KG1 (cell line): ENCODE measurements around the gene CCDC89.
"Not testable (repeated sequence)": the region's sequence is repeated elsewhere in the genome, so short reads cannot be mapped to it uniquely, and the experiment has no call there.

Experiments
- DNase-seq: peaks from one replicate; lab custom pipeline; 2025; lab: John Stamatoyannopoulos, UW

Gene CCDC89

GRCh38 chr11:85694385-85694980, 8.5 kb upstream of the CCDC89 start:
- no peak for DNase-seq

GRCh38 chr11:85685125-85685819, 723 bp downstream of the CCDC89 start:
- no peak for DNase-seq

GRCh38 chr11:85682330-85683305, 3.4 kb downstream of the CCDC89 start:
- no peak for DNase-seq

GRCh38 chr11:85680897-85681296, 5.1 kb downstream of the CCDC89 start:
- DNase-seq, result no peak

- DNase-seq, result no peak
Observed at GRCh38 chr11:85679576-85679975, 6.4 kb downstream of the CCDC89 start.

GRCh38 chr11:85673393-85673792, 12.6 kb downstream of the CCDC89 start:
- no peak for DNase-seq

- no peak for DNase-seq
Observed at GRCh38 chr11:85672105-85672902, 13.7 kb downstream of the CCDC89 start.

GRCh38 chr11:85670949-85671663, 14.9 kb downstream of the CCDC89 start:
- DNase-seq, result not testable (repeated sequence)

GRCh38 chr11:85668157-85668556, 17.8 kb downstream of the CCDC89 start:
- DNase-seq, result no peak

- DNase-seq, result no peak
Observed at GRCh38 chr11:85666687-85667086, 19.3 kb downstream of the CCDC89 start.

- DNase-seq, result no peak
Observed at GRCh38 chr11:85665733-85666132, 20.3 kb downstream of the CCDC89 start.

- DNase-seq, result peak; percentile 97
Observed at GRCh38 chr11:85664615-85665481, 21.1 kb downstream of the CCDC89 start, which contains the start of gene CREBZF. TSS of gene CREBZF (minus strand) at chr11:85665129. CDS start at chr11:85664875, 254 bp downstream.

GRCh38 chr11:85663753-85664614, 22.0 kb downstream of the CCDC89 start:
- peak; percentile 74 for DNase-seq

GRCh38 chr11:85663080-85663752, 22.8 kb downstream of the CCDC89 start:
- DNase-seq, result no peak

GRCh38 chr11:85661972-85662664, 23.9 kb downstream of the CCDC89 start:
- DNase-seq, result no peak

- DNase-seq, result no peak
Observed at GRCh38 chr11:85658180-85658579, 27.8 kb downstream of the CCDC89 start.

- no peak for DNase-seq
Observed at GRCh38 chr11:85656777-85657176, 29.2 kb downstream of the CCDC89 start.

- not testable (repeated sequence) for DNase-seq
Observed at GRCh38 chr11:85654343-85654742, 31.7 kb downstream of the CCDC89 start.
